Effector memory CD8-positive, alpha-beta T cell (primary cell): ENCODE measurements around the gene MACROD1.
A peak's percentile ranks its signal among the peaks of the same experiment; 100 is the strongest.

Experiments
- ATAC-seq: fragments of 150-1000 bp; cut with Tn5 transposase; replicated peaks from 2 replicates; pipeline ENCODE4 v1.10.0; 2021; ENCODE audit warnings: mild to moderate bottlenecking, moderate library complexity
- DNase-seq, 3 experiments: peaks; one replicate each; pipeline ENCODE4 v3.0.0; 2021
- H3K27ac Mint-ChIP-seq, 2 donors: one replicate each; pipeline ENCODE4 v1.8.0; 2022; ENCODE audit warnings: mild to moderate bottlenecking in 2 of 2, mixed read lengths in 2 of 2, moderate library complexity in 2 of 2
- H3K27me3 Mint-ChIP-seq, 2 donors: one replicate each; pipeline ENCODE4 v1.8.0; 2022; ENCODE audit warnings: mixed read lengths in 2 of 2
- H3K36me3 Mint-ChIP-seq: one replicate; pipeline ENCODE4 v1.8.0; 2022; ENCODE audit warnings: mild to moderate bottlenecking, moderate library complexity, mixed read lengths; ENCODE audit not compliant: insufficient read depth
- H3K4me1 Mint-ChIP-seq, 2 donors: one replicate each; pipeline ENCODE4 v1.8.0; 2022; ENCODE audit warnings: low read depth in 2 of 2, mixed read lengths in 2 of 2
- H3K4me3 Mint-ChIP-seq, 2 donors: one replicate each; pipeline ENCODE4 v1.8.0; 2022; ENCODE audit warnings: mild to moderate bottlenecking in 2 of 2, mixed read lengths in 2 of 2, moderate library complexity in 2 of 2
- H3K9me3 Mint-ChIP-seq, 2 donors: one replicate each; pipeline ENCODE4 v1.8.0; 2022; ENCODE audit warnings: mixed read lengths in 2 of 2

MACROD1 gene

DNA sequence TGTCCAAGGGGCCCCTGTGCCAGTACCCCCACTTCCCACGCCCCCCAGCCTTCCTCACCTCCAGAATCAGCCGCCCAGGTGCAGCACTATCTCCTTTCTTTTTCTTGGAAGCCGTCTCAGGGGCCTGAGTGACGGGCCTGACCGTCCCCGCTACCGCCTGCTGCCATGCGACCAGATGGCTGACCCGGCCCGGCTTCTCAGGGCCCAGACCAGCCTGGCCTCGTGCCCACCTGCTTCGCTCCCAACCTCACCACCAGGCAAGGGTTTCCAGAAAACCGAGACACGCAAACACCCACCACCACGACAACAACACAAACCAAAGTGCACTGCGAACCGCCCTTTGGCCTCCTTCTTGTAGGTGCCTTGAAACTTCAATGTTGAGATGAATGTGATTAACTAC lies 39.1 kb downstream of the MACROD1 start:
- Mint-ChIP-seq H3K4me3 (no peak overlapping the region), H3K27me3 (no peaks in the 10 kb centered on the region)

DNA sequence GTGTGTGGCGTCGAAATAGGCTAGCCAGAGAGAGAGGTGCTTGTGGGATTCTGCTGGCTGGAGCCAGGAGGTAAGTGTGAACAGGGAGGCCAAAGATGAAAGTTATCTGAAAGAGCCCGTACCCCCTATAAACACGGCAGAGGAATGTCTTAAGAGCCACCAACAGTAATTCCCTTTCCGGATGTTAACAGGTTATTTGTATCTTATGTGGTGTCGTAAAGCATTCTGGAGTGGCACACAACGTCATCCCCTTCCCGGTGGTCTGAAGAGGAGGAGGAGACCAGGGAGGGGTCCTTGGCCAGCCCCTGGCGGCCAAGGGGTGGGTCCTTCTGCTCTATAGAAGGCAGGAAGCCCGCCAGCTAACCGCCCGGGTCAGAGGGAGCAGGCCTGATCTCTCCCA lies 39.5 kb downstream of the MACROD1 start:
- DNase-seq (no peak), ATAC-seq (no peak)
- Mint-ChIP-seq H3K36me3 (no peaks in the 10 kb centered on the region), H3K4me1 (peaks cover 0 to 3% of the 10 kb centered on the region in 2 donors), H3K9me3 (no peaks in the 10 kb centered on the region), H3K27ac (no peak overlapping the region), H3K4me3 (no peak overlapping the region), H3K27me3 (no peaks in the 10 kb centered on the region)

More for the DNA sequence above, 39.1 kb downstream of the MACROD1 start:
- H3K4me1 Mint-ChIP-seq: peaks cover 0 to 3% of the 10 kb centered on the region in 2 donors
- H3K9me3 Mint-ChIP-seq: no peaks in the 10 kb centered on the region
- no peak for ATAC-seq
- no peak overlapping the region for H3K27ac Mint-ChIP-seq
- H3K36me3 Mint-ChIP-seq: no peaks in the 10 kb centered on the region
- DNase-seq: no peak

DNA sequence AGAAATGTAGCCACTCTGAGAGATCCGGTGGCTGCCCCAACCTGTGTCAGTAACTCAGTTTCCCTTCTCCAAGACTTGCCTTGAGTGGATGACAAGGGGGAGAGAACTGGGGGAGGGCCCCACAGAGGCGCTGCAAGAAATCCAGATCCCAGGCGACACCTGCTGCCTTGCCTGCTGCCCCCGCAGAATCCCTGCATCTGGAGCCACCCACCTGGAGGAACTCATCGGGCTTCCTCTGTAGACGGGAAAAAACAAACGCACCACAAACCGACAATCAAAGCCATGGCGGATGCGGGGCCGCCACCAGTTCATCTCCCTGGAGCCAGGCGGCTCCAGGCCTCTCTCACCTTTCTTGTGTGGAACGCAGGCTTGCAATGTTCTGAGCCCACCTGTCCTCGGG lies 40.2 kb downstream of the MACROD1 start:
- no peaks in the 10 kb centered on the region for H3K9me3 Mint-ChIP-seq
- peaks cover 0 to 3% of the 10 kb centered on the region in 2 donors for H3K4me1 Mint-ChIP-seq
- H3K27me3 Mint-ChIP-seq: no peaks in the 10 kb centered on the region
- no peak overlapping the region for H3K4me3 Mint-ChIP-seq
- H3K27ac Mint-ChIP-seq: no peak overlapping the region
- ATAC-seq (no peak), DNase-seq (no peak)
- H3K36me3 Mint-ChIP-seq: no peaks in the 10 kb centered on the region

DNA sequence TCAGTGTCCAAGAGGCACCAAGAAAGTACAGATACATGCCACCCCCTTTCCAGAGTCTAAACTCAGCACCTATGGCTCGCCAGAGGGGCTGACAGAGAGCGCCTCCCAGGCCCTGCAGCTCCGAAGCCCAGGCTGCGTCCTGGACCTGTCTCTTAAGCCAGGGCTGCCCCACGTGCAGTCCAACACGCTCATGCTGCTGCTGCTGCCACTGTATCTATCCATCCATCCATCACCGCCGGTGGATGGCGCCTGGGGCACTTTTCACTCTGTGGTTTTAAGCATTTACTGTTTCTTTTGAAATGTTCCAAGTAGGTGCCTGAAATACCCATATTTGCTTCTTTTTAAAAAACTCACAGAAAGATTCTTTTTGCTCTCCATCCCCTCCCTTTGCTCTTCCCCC lies 41.8 kb downstream of the MACROD1 start:
- Mint-ChIP-seq H3K27ac (no peak overlapping the region), H3K4me3 (no peak overlapping the region), H3K4me1 (peaks cover 0 to 3% of the 10 kb centered on the region in 2 donors), H3K9me3 (no peaks in the 10 kb centered on the region), H3K36me3 (no peaks in the 10 kb centered on the region), H3K27me3 (no peaks in the 10 kb centered on the region)
- DNase-seq (no peak), ATAC-seq (no peak)

DNA sequence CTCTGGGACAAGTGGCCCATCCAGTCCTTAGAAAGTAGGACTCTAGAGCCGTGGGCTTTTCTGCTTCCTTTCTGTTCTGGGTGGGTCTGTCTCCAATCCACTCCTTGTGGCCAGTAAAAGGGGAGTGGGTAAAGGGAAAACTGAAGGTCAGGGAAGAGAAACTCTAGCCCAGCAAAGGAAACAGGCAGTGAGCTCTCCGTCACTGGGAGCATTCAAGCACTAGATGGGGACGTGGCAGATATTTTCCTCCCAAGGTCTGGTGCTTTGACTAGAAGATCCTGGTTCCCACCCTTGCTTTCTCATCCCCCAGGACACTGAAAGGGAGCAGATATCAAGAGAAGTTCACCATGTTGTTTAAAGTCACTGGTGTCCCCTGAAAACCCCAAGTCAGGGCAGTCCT lies 42.2 kb downstream of the MACROD1 start:
- Mint-ChIP-seq H3K4me1 (peaks cover 0 to 1% of the 10 kb centered on the region in 2 donors), H3K27ac (no peak overlapping the region), H3K36me3 (no peaks in the 10 kb centered on the region), H3K4me3 (no peak overlapping the region), H3K9me3 (no peaks in the 10 kb centered on the region), H3K27me3 (no peaks in the 10 kb centered on the region)
- DNase-seq (no peak), ATAC-seq (no peak)

DNA sequence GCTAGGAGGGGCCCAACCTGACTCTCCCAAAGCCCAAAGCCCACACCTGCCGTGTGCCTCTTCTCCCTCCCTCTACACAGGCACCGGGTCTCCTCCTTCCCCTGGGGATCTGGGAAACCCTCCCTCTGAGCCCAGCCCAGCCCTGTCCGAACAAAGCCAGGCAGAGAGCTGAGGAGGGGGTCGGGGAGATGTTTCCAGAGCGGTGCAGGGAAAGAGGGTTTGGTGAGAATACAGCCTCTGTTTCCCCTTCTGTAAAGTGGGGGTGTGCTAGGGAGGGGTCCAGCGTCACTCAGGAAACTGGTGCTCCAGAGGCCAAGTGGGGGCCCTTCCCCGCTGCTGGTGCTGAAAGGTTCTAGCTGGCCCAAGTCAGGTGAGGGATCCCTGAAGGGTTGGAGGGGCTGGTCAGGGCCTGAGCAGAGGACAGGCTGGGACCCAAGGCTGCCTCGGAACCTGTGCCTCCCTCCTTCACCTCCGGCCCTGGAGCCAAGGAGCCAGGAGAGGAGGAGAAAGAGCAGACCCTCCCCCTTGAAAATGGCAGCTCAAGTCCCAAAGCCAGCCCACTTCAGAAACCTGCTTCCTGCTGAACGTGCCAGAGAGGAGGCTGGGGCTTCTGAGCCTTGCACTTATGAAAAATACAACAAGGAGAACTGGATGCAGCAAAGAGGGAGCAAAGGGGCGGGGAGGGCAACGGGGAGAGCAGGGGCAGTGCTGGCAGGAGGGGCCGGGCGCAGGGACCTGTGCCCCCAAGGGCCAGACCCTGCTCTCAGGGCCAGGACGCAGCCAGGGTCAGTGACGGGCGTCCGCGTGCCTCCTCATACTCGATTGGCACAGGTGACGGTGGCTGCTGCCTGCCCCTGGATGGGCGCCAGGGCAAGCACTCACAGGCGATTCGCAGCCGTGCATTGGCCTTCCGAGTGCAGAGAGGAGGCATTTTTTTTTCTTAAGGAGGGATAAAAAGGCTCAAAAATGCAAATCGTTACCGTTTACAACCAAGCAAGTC lies 43.2 kb downstream of the MACROD1 start:
- H3K9me3 Mint-ChIP-seq: no peaks in the 10 kb centered on the region
- DNase-seq: no peak
- no peak for ATAC-seq
- H3K4me1 Mint-ChIP-seq: no peaks in the 10 kb centered on the region
- H3K36me3 Mint-ChIP-seq: no peaks in the 10 kb centered on the region
- H3K27me3 Mint-ChIP-seq: no peaks in the 10 kb centered on the region
- H3K4me3 Mint-ChIP-seq: no peak overlapping the region
- no peak overlapping the region for H3K27ac Mint-ChIP-seq

DNA sequence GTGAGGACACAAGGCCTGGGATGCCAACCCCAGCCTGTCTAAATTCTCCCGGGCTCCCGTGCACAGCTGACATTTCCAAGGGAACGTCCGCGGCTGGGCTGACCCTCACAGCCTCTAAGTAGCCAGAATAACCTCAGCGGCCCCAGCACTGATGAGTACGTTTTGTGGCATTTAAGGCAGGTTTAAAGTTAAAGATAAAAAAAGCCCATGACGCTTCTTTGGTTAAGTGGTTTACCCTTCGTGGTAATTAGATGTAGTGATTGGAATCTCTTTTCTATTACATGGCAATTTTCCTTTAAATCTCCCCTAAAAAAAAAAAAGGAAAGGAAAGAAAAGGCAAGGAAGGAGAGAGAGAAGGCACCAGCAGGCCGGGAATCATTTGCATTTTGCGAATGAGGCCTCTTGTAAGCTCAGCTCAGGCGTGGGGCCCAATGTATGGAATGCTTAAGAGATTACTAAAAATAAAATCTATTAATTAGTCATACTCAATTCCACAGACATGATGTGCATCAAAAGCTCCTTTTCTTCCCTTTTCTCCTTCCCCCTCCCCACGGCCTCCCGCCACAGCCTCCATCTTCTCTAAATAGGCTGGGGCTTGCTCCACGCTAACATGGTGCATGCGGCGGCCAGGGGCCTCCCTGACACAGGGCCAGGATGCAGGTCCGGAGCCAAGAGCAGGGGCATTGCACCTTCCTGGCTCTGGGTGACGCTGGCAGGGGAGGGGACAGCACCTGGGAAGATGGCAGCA lies 44.1 kb downstream of the MACROD1 start:
- H3K4me3 Mint-ChIP-seq: no peak overlapping the region
- no peaks in the 10 kb centered on the region for H3K36me3 Mint-ChIP-seq
- DNase-seq (no peak), ATAC-seq (no peak)
- no peaks in the 10 kb centered on the region for H3K9me3 Mint-ChIP-seq
- H3K27me3 Mint-ChIP-seq: no peaks in the 10 kb centered on the region
- H3K27ac Mint-ChIP-seq: peak overlapping the region in 1 of 2 donors; percentile 20
- no peaks in the 10 kb centered on the region for H3K4me1 Mint-ChIP-seq

DNA sequence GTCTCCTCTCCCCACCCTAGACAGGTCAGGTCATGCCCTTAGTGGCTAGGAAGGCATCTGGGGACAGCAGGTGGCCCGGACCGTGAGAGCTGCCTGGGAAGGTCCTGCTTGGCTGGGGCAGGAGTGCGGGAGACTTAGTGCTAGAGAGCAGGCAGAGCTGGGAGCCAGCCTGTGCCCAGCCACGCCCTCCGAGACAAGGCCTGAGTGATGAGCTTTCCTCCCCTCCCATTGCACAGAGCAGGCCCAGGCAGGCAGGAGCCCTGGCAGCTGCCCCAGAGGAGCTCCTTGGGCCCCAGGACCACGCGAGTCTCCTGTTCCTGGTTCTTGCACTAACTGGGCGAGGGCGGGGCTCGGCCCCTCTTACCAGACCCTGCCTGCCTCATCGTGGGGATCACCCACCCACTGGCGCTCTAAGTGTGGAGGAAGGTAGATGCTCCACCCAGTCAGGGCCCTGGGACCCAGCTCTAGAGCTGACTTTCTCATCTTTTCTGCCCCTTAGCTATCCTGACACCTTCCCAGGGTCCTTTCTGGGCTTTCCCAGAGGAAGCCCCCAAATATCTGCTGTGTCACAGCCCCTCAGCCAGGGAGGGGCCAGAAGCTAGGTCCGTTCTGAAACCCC lies 44.9 kb downstream of the MACROD1 start:
- ATAC-seq (no peak), DNase-seq (no peak)
- H3K4me1 Mint-ChIP-seq: no peaks in the 10 kb centered on the region
- peak overlapping the region in 1 of 2 donors; percentile 20 for H3K27ac Mint-ChIP-seq
- no peaks in the 10 kb centered on the region for H3K9me3 Mint-ChIP-seq
- H3K27me3 Mint-ChIP-seq: no peaks in the 10 kb centered on the region
- no peak overlapping the region for H3K4me3 Mint-ChIP-seq
- no peaks in the 10 kb centered on the region for H3K36me3 Mint-ChIP-seq

DNA sequence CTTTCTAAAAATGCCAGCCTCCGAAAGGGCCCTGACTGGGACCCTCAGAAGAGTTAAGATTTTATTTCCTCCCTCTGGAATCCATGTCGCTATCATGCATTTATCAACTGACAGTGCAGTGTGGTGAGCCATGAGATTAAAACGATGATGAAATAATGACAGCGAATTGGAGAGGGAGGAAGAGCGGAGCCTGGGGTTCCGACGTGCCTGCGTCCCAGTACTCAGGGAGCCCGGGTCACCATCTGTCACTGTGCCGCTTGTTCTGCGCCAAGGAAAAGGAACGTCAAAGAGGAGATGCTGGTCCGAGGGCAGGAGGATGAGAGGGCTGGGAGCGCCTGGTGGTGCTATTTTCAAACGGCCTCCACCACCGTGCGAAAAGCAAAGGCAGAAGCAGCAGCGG lies 46.2 kb downstream of the MACROD1 start:
- H3K36me3 Mint-ChIP-seq: no peaks in the 10 kb centered on the region
- no peak for ATAC-seq

DNA sequence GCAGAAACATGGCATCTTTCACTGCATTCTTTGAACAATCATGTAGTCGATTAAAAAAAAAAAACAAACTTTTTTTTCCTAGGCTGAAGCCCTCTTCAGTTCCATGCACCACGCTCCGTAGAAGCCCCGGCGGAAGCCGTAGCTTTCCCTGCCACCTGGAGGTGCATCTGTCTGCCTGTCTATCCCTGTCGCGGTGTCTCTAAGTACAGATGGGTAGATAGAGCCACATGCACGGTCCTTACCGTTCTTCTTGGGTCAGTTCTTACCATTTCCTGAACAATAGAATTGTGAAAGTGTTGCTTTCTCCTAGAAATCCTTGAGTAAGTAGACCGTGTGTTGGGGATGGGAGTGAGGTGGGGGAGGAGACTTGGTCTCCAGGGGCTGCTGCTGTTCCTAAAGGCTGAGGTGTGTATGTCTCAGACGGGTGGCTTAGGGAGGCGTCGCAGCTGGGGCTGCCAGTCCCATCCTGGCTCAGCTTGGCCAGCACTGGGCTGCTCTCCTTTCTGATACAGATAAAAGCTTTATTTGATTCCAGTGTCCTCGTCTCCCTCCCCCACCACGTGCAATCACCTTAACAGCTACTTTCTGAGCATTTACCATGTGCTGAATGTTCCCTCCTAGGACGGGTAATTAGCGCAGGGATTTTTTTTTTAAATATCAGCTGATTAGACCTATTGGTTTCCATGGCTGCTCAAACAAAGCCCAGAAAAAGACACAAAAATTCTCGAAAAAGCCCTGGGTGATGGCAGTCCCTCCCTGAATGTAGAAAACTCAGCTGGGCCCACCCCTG lies 46.8 kb downstream of the MACROD1 start:
- no peaks in the 10 kb centered on the region for H3K27me3 Mint-ChIP-seq

More for the DNA sequence above, 46.2 kb downstream of the MACROD1 start:
- H3K9me3 Mint-ChIP-seq: no peaks in the 10 kb centered on the region
- H3K27ac Mint-ChIP-seq: no peak overlapping the region
- no peaks in the 10 kb centered on the region for H3K4me1 Mint-ChIP-seq
- H3K27me3 Mint-ChIP-seq: no peaks in the 10 kb centered on the region
- no peak overlapping the region for H3K4me3 Mint-ChIP-seq
- DNase-seq: no peak

DNA sequence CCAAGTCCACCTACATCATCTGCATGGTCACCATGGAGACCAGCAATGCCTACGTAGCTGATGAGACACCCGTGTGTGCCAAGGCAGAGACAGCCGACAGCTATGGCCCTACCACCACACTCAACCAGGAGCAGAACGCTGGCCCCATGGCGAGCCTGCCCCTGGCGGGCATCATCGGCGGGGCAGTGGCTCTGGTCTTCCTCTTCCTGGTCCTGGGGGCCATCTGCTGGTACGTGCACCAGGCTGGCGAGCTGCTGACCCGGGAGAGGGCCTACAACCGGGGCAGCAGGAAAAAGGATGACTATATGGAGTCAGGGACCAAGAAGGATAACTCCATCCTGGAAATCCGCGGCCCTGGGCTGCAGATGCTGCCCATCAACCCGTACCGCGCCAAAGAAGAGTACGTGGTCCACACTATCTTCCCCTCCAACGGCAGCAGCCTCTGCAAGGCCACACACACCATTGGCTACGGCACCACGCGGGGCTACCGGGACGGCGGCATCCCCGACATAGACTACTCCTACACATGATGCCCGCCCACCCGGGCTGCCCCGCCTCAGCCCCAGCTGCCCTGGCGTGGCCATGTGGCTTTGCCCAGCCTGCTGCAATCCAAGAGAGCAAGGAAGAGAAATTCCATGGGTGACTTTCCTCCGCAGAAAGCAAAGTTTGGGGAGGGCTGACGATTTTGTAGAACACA lies 48.0 kb downstream of the MACROD1 start:
- Mint-ChIP-seq H3K4me1 (no peaks in the 10 kb centered on the region), H3K4me3 (no peak overlapping the region), H3K9me3 (no peaks in the 10 kb centered on the region), H3K36me3 (no peaks in the 10 kb centered on the region), H3K27ac (no peak overlapping the region), H3K27me3 (no peaks in the 10 kb centered on the region)
- ATAC-seq: no peak
- DNase-seq: no peak

More for the DNA sequence above, 46.8 kb downstream of the MACROD1 start:
- H3K27ac Mint-ChIP-seq: no peak overlapping the region
- no peaks in the 10 kb centered on the region for H3K36me3 Mint-ChIP-seq
- H3K4me3 Mint-ChIP-seq: no peak overlapping the region
- no peaks in the 10 kb centered on the region for H3K4me1 Mint-ChIP-seq
- DNase-seq (no peak), ATAC-seq (no peak)
- H3K9me3 Mint-ChIP-seq: no peaks in the 10 kb centered on the region
